Left ventricle myocardium inferior (tissue), 1 donor: Measurements from ENCODE around the gene SMAP2. TPM values are rescaled to one million over a fixed set of nuclear protein-coding genes. Genes with fewer than 3 reads are reported as not detected.
"Not testable (repeated sequence)": the region's sequence is repeated elsewhere in the genome, so short reads cannot be mapped to it uniquely, and the experiment has no call there.

Experiments
- DNase-seq: peaks from one replicate; pipeline ENCODE4 v3.0.0-alpha.2; 2020
- H3K27ac ChIP-seq: fragments of 200-600 bp; replicated peaks from 2 replicates; pipeline ENCODE4 v1.8.0; 2021
- H3K27me3 ChIP-seq: fragments of 200-600 bp; 2 replicates; pipeline ENCODE4 v1.8.0; 2021; ENCODE audit warnings: low read depth
- H3K36me3 ChIP-seq: fragments of 200-600 bp; 2 replicates; pipeline ENCODE4 v1.8.0; 2021
- H3K4me1 ChIP-seq: fragments of 200-600 bp; 2 replicates; pipeline ENCODE4 v1.8.0; 2021
- H3K4me3 ChIP-seq: fragments of 200-600 bp; 2 replicates; pipeline ENCODE4 v1.8.0; 2021; ENCODE audit warnings: mild to moderate bottlenecking, moderate library complexity
- H3K9me3 ChIP-seq: fragments of 200-600 bp; replicated peaks from 2 replicates; pipeline ENCODE4 v1.8.0; 2021
- intact Hi-C: fragments of 100-400 bp; cut with micrococcal nuclease; formaldehyde crosslinking; loops from one replicate; pipeline ENCODE4 v1.11.0; 2022
- total RNA-seq: library from RNA; stranded (reverse); fragmentation: NEBNext Ultra II Directional; extraction: Animal tissue kit (Norgen Biotek cat#: 25700); gene quantifications from one replicate; pipeline ENCODE4 v1.2.1, GENCODE V29; 2021
- TF ChIP-seq, protein P1 (sequence below): fragments of 200-600 bp; IDR thresholded peaks from 2 replicates; pipeline ENCODE4 v1.8.0; 2021; ENCODE audit warnings: antibody characterized with exemption, mild to moderate bottlenecking, borderline replicate concordance
- donor health status: DM: no; HTN: yes; CAD: no; lungs with severe emphysema.

Gene SMAP2
- total RNA-seq, 1 donor from 2014 or later, result 15.0 TPM

- intact Hi-C loops, result loop anchor here (5.0 to 10.0 kb wide), 2 partner anchors 65 to 197 kb away; no protein-coding TSS in a partner anchor
- no peaks in the 10 kb centered on the region for H3K4me1 ChIP-seq
- no peak overlapping the region for H3K27ac ChIP-seq
Measured at GRCh38 chr1:40339420-40340323, 33.9 kb upstream of the SMAP2 start.

DNA sequence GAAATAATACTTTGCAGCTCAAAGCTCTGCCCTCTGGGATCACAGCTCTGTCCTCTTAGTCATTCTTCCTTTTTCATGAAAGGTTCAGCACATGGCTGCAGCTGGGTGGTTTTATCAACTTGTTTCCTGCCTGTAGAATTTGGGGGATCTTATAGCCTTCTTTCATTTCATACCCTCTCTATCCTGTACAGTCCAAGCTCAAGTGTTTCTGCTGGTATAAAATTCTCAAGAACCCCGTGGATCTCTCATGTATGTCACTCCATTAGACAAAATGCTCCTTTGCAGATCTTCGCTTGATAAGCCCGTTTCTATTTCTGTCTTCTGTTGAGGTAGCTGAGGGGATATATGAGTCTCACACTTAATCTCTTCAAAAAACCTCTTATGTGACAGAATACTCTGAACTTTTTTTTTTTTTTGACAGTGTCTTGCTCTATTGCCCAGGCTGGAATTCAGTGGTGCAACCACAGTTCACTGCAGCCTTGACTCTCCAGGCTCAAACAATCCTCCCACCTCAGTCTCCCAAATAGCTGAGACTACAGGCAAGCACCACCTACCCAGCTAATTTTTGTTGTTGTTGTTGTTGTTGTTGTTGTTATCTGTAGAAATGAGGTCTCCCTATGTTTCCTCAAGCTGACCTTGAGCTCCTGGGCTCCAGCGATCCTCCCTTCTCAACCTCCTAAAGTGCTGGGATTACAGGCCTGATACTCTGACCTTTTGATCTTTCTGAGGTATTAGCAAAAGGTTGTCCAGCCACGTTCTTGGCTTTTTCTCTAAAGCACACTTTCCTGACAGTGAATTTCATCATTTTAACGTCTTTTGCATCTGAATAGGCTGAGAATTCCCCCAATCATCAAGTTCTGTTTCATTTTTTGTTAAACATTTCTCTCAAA, 31.8 kb upstream of the SMAP2 start:
- intact Hi-C loops, result loop anchor here (5.0 to 10.0 kb wide), 2 partner anchors 63 to 199 kb away; no protein-coding TSS in a partner anchor
- H3K9me3 ChIP-seq, result peaks cover 4% of the 10 kb centered on the region
- no peak overlapping the region for H3K27ac ChIP-seq
- peaks cover 51% of the 10 kb centered on the region for H3K27me3 ChIP-seq
- no peak overlapping the region for H3K4me3 ChIP-seq
- H3K4me1 ChIP-seq, result no peaks in the 10 kb centered on the region
- H3K36me3 ChIP-seq, result no peaks in the 10 kb centered on the region
- DNase-seq, result no peak
- TF ChIP-seq, protein P1, sequence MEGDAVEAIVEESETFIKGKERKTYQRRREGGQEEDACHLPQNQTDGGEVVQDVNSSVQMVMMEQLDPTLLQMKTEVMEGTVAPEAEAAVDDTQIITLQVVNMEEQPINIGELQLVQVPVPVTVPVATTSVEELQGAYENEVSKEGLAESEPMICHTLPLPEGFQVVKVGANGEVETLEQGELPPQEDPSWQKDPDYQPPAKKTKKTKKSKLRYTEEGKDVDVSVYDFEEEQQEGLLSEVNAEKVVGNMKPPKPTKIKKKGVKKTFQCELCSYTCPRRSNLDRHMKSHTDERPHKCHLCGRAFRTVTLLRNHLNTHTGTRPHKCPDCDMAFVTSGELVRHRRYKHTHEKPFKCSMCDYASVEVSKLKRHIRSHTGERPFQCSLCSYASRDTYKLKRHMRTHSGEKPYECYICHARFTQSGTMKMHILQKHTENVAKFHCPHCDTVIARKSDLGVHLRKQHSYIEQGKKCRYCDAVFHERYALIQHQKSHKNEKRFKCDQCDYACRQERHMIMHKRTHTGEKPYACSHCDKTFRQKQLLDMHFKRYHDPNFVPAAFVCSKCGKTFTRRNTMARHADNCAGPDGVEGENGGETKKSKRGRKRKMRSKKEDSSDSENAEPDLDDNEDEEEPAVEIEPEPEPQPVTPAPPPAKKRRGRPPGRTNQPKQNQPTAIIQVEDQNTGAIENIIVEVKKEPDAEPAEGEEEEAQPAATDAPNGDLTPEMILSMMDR, result no peak

More at GRCh38 chr1:40339420-40340323, 33.9 kb upstream of the SMAP2 start:
- H3K36me3 ChIP-seq, result no peaks in the 10 kb centered on the region
- peaks cover 4% of the 10 kb centered on the region for H3K9me3 ChIP-seq
- peaks cover 72% of the 10 kb centered on the region for H3K27me3 ChIP-seq
- TF ChIP-seq, protein P1, result no peak
- H3K4me3 ChIP-seq, result no peak overlapping the region
- no peak for DNase-seq

DNA sequence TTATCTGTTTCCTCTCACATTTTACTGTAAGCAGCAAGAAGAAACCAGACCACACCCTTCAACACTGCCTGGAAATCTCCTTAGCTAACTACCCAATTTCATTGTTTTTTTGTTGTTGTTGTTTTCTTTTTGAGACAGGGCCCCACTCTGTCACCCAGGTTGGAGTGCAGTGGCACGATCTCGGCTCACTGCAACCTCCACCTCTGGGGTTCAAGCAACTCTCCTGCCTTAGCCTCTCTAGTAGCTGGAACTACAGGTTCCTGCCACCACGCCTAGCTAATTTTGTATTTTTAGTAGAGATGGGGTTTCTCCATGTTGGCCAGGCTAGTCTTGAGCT, 31.2 kb upstream of the SMAP2 start:
- not testable (repeated sequence) for DNase-seq, H3K27ac ChIP-seq

DNA sequence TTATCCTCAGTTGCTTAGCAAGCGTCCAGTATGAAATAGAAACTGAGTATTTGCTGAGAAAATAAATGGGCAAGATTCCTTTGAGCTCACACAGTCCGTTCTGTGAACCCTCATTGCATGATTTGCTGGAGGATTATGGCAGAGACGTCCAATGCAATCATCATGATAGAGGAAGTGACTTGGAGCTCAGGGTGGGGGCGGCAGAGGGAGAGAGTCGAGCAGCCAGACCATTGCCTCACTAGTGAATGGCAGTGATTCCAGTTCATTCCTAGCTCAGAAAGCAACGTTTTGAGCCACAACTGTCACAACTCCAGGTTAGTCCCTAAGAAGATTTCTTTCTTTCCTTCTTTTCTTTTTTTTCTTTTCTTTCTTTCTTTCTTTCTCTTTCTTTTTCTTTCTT, 28.9 kb upstream of the SMAP2 start:
- peaks cover 4% of the 10 kb centered on the region for H3K9me3 ChIP-seq
- H3K4me3 ChIP-seq, result peak overlapping the region; percentile 23
- peak; percentile 36 for DNase-seq
- peaks cover 29% of the 10 kb centered on the region for H3K27me3 ChIP-seq
- intact Hi-C loops, result loop anchor here (5.0 to 10.0 kb wide), 2 partner anchors 60 to 202 kb away; no protein-coding TSS in a partner anchor
- no peaks in the 10 kb centered on the region for H3K36me3 ChIP-seq
- no peak overlapping the region for H3K27ac ChIP-seq
- TF ChIP-seq, protein P1, result no peak
- no peaks in the 10 kb centered on the region for H3K4me1 ChIP-seq

More for the DNA sequence above, 31.2 kb upstream of the SMAP2 start:
- not testable (repeated sequence) for H3K9me3 ChIP-seq, H3K4me3 ChIP-seq, H3K36me3 ChIP-seq, H3K4me1 ChIP-seq
- H3K27me3 ChIP-seq, result peaks cover 45% of the 10 kb centered on the region
- intact Hi-C loops, result loop anchor here (5.0 to 10.0 kb wide), 2 partner anchors 62 to 200 kb away; no protein-coding TSS in a partner anchor

GRCh38 chr1:40350391-40350790, 23.1 kb upstream of the SMAP2 start:
- no peak overlapping the region for H3K27ac ChIP-seq

More at GRCh38 chr1:40350391-40350790, 23.1 kb upstream of the SMAP2 start:
- H3K36me3 ChIP-seq, result no peaks in the 10 kb centered on the region
- H3K4me1 ChIP-seq, result no peaks in the 10 kb centered on the region
- intact Hi-C loops, result no loop called here
- no peak overlapping the region for H3K4me3 ChIP-seq
- H3K9me3 ChIP-seq, result no peaks in the 10 kb centered on the region
- TF ChIP-seq, protein P1, result no peak
- DNase-seq, result no peak
- no peaks in the 10 kb centered on the region for H3K27me3 ChIP-seq
